HG02763 (cell line): ENCODE results near the gene PSORS1C2.

Experiments
- ATAC-seq: cut with Tn5 transposase; IDR thresholded peaks from one replicate; pipeline ENCODE4 v1.9.1; 2021; ENCODE audit warnings: mild to moderate bottlenecking, moderate library complexity; ENCODE audit not compliant: unreplicated experiment

PSORS1C2 gene

GRCh38 chr6:31142361-31142761, 3.5 kb upstream of the PSORS1C2 start:
- no peak for ATAC-seq

GRCh38 chr6:31140643-31141042, 1.8 kb upstream of the PSORS1C2 start:
- no peak for ATAC-seq

GRCh38 chr6:31139599-31139998, 733 bp upstream of the PSORS1C2 start:
- ATAC-seq = no peak

- ATAC-seq = no peak
Measured at GRCh38 chr6:31135710-31136109, 3.2 kb downstream of the PSORS1C2 start.

- no peak for ATAC-seq
Measured at GRCh38 chr6:31132806-31133205, 6.1 kb downstream of the PSORS1C2 start.

GRCh38 chr6:31131595-31131994, 7.3 kb downstream of the PSORS1C2 start:
- ATAC-seq = no peak

GRCh38 chr6:31130751-31131150, 8.1 kb downstream of the PSORS1C2 start:
- ATAC-seq = no peak

GRCh38 chr6:31129130-31129529, 9.7 kb downstream of the PSORS1C2 start:
- ATAC-seq = no peak

GRCh38 chr6:31128093-31128676, 10.7 kb downstream of the PSORS1C2 start:
- ATAC-seq = no peak

- no peak for ATAC-seq
Measured at GRCh38 chr6:31126396-31127175, 12.3 kb downstream of the PSORS1C2 start.

- ATAC-seq = no peak
Measured at GRCh38 chr6:31125586-31126363, 13.1 kb downstream of the PSORS1C2 start.

GRCh38 chr6:31125162-31125561, 13.7 kb downstream of the PSORS1C2 start:
- no peak for ATAC-seq

GRCh38 chr6:31122791-31123706, 15.8 kb downstream of the PSORS1C2 start:
- no peak for ATAC-seq

GRCh38 chr6:31121131-31121790, 17.6 kb downstream of the PSORS1C2 start:
- ATAC-seq = no peak

- no peak for ATAC-seq
Measured at GRCh38 chr6:31120151-31120915, 18.5 kb downstream of the PSORS1C2 start, which contains the start of gene CDSN. TSS of gene CDSN (minus strand) at chr6:31120446. CDS start at chr6:31120419, 27 bp downstream.

- ATAC-seq = no peak
Measured at GRCh38 chr6:31118178-31118577, 20.7 kb downstream of the PSORS1C2 start.

- no peak for ATAC-seq
Measured at GRCh38 chr6:31116661-31117385, 22.0 kb downstream of the PSORS1C2 start.

GRCh38 chr6:31115941-31116560, 22.8 kb downstream of the PSORS1C2 start:
- no peak for ATAC-seq
